Body of pancreas (tissue), 4 donors: ENCODE measurements around the gene EPC2.

Source experiments
- CTCF ChIP-seq, 7 experiments: fragments of 450-650 bp in 4 of 7; fragments of 200-600 bp in 3 of 7; sonication (generic) in 3 of 7; IDR thresholded peaks; one replicate each; pipeline ENCODE4 v1.5.1; 2016 to 2019; ENCODE audit warnings: antibody characterized with exemption in 7 of 7
- POLR2A ChIP-seq, 3 donors: fragments of 450-650 bp; IDR thresholded peaks; one replicate each; pipeline ENCODE4 v1.6.1; 2016; ENCODE audit warnings: antibody characterized with exemption in 3 of 3, mild to moderate bottlenecking in 2 of 3

GRCh38 chr2:148623086-148623485 lies 21.5 kb upstream of the EPC2 start:
- no peak for TF ChIP-seq CTCF (IDR thresholded peaks at IDR 0.05)
- no peak for TF ChIP-seq POLR2A (IDR thresholded peaks at IDR 0.05)
